ENCODE data around the gene ZFPL1.

The ZFPL1 gene

DNA sequence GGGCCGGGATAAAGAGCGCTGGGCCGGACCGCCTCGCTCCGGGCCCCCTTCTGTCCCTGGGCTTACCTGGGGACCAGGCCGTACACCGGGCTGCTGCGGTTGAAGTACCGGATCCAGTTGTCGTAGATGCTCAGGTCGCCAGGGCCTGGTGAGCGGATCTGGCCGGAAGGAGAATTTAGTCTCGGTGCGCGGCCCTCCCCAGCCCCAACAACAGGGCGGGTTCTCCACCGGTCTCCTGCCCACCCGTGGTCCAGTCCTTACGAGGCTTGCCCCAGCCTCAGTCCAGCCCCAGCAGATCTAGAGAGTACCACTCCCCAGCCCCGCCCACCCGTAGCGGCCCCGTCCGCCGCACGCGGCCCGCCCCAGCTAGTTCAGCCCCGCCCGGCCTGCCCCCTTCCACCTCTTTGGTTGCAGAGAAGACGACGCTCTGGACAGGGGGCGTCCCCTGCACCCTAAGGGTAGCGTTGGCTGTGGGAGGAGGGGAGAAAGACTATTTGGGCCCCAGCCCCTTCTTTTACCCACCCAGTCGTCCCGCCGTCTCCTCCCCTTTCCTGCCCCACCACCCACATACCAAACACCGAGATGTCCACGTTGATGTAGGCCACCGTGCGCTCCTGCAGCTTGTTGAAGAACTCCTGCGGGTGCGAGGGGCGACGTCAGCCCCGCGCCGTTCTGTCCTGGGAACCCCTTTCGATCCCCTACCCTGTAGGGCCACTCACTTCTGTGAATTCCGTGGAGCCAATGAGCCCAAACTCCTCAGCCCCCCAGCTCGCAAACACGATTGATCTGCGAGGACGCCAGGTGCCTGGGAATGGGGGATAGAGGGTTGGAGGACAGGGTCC lies 36.2 kb upstream of the ZFPL1 start:
- ATAC-seq = no peak

DNA sequence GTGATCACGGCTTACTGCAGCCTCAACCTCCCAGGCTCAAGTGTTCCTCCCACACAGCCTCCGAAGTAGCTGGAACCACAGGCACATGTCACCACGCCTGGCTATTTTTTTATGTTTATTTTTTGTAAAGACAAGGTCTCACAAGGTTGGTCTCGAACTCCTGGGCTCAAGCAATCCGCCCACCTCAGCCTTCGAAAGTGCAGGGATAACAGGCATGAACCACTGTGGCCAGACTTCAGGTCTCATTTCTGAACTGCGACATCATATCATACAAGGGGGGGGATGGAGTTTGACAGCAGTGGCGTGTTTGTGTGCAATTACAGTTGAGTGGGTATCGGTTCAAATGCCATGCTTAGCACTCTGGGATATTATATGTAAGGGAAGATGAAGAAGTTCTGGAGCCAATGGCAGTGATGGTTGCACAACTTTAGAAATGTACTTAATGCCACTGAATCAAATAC lies 32.6 kb upstream of the ZFPL1 start:
- no peak for TF ChIP-seq TCF4 (CRISPR knock-in tag; IDR thresholded peaks at IDR 0.05; ENCODE audit: borderline replicate concordance)
- TF ChIP-seq TOX (CRISPR knock-in tag; IDR thresholded peaks at IDR 0.05; ENCODE audit: borderline replicate concordance) = no peak
- TF ChIP-seq, protein P1, sequence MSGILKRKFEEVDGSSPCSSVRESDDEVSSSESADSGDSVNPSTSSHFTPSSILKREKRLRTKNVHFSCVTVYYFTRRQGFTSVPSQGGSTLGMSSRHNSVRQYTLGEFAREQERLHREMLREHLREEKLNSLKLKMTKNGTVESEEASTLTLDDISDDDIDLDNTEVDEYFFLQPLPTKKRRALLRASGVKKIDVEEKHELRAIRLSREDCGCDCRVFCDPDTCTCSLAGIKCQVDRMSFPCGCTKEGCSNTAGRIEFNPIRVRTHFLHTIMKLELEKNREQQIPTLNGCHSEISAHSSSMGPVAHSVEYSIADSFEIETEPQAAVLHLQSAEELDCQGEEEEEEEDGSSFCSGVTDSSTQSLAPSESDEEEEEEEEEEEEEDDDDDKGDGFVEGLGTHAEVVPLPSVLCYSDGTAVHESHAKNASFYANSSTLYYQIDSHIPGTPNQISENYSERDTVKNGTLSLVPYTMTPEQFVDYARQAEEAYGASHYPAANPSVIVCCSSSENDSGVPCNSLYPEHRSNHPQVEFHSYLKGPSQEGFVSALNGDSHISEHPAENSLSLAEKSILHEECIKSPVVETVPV (CRISPR knock-in tag; IDR thresholded peaks at IDR 0.05) = no peak
- ATAC-seq = no peak

More for the DNA sequence above, 36.2 kb upstream of the ZFPL1 start:
- TF ChIP-seq ZNF70 (CRISPR knock-in tag; IDR thresholded peaks at IDR 0.05) (no peak), CSDC2 (CRISPR knock-in tag; IDR thresholded peaks at IDR 0.05) (no peak), SNAI2 (CRISPR knock-in tag; IDR thresholded peaks at IDR 0.05) (no peak), ESRRG (CRISPR knock-in tag; IDR thresholded peaks at IDR 0.05) (no peak), ISL1 (CRISPR knock-in tag; IDR thresholded peaks at IDR 0.05) (no peak), ARNTL (CRISPR knock-in tag; IDR thresholded peaks at IDR 0.05; ENCODE audit: borderline replicate concordance, low read depth) (no peak), ZC3H10 (CRISPR knock-in tag; IDR thresholded peaks at IDR 0.05) (no peak), TCF4 (CRISPR knock-in tag; IDR thresholded peaks at IDR 0.05; ENCODE audit: borderline replicate concordance) (no peak), PPARA (CRISPR knock-in tag; IDR thresholded peaks at IDR 0.05; ENCODE audit: borderline replicate concordance) (no peak), ZNF8 (CRISPR knock-in tag; IDR thresholded peaks at IDR 0.05) (no peak)
- TF ChIP-seq, protein P2, sequence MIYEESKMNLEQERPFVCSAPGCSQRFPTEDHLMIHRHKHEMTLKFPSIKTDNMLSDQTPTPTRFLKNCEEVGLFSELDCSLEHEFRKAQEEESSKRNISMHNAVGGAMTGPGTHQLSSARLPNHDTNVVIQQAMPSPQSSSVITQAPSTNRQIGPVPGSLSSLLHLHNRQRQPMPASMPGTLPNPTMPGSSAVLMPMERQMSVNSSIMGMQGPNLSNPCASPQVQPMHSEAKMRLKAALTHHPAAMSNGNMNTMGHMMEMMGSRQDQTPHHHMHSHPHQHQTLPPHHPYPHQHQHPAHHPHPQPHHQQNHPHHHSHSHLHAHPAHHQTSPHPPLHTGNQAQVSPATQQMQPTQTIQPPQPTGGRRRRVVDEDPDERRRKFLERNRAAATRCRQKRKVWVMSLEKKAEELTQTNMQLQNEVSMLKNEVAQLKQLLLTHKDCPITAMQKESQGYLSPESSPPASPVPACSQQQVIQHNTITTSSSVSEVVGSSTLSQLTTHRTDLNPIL (CRISPR knock-in tag; IDR thresholded peaks at IDR 0.05; ENCODE audit: low read depth) = no peak
- TF ChIP-seq, protein P3, sequence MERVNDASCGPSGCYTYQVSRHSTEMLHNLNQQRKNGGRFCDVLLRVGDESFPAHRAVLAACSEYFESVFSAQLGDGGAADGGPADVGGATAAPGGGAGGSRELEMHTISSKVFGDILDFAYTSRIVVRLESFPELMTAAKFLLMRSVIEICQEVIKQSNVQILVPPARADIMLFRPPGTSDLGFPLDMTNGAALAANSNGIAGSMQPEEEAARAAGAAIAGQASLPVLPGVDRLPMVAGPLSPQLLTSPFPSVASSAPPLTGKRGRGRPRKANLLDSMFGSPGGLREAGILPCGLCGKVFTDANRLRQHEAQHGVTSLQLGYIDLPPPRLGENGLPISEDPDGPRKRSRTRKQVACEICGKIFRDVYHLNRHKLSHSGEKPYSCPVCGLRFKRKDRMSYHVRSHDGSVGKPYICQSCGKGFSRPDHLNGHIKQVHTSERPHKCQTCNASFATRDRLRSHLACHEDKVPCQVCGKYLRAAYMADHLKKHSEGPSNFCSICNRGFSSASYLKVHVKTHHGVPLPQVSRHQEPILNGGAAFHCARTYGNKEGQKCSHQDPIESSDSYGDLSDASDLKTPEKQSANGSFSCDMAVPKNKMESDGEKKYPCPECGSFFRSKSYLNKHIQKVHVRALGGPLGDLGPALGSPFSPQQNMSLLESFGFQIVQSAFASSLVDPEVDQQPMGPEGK (CRISPR knock-in tag; IDR thresholded peaks at IDR 0.05; ENCODE audit: borderline replicate concordance) = no peak
- TF ChIP-seq, protein P1 (CRISPR knock-in tag; IDR thresholded peaks at IDR 0.05) = no peak

DNA sequence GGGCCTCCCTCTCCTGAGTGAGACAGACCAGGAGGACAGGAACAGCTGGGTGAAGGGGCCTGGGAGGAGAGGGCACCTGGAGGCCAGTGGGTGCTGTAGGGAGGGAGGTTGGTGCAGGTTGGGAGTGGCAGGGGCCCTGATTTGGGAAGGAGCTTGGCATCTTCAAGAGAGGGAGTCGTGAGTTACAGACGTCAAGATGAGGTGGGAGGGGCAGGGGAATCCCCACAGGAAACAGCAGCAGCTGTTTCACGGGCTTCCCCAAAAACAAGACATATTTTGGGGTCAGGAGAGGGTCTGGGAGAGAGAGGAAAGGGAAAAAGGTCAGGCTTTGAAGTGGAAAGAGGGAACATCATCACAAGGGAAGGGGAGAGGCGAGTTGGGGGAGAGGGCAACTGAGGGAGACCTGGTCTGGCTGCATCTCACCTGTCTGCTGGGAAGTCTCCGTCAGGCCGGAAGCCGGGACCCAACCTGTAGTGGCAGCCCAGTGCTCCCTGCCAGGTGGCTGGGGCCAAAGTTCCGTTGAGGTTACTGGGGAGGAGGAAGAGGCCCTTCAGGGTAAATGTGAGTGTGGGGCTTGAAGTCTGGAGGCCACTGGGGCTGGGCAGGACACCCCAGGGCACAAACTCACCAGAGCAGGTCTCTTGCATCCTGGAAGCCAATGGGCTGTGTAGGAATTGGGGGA lies 30.1 kb upstream of the ZFPL1 start:
- ATAC-seq = no peak
- no peak for TF ChIP-seq BACH2 (CRISPR knock-in tag; IDR thresholded peaks at IDR 0.05; ENCODE audit: borderline replicate concordance)
- TF ChIP-seq ZNF8 (CRISPR knock-in tag; IDR thresholded peaks at IDR 0.05) = no peak
- no peak for TF ChIP-seq ZFP30 (CRISPR knock-in tag; IDR thresholded peaks at IDR 0.05)
- no peak for TF ChIP-seq ZNF565 (CRISPR knock-in tag; conservative IDR thresholded peaks at IDR 0.05; ENCODE audit: low read depth)
- TF ChIP-seq, protein P4, sequence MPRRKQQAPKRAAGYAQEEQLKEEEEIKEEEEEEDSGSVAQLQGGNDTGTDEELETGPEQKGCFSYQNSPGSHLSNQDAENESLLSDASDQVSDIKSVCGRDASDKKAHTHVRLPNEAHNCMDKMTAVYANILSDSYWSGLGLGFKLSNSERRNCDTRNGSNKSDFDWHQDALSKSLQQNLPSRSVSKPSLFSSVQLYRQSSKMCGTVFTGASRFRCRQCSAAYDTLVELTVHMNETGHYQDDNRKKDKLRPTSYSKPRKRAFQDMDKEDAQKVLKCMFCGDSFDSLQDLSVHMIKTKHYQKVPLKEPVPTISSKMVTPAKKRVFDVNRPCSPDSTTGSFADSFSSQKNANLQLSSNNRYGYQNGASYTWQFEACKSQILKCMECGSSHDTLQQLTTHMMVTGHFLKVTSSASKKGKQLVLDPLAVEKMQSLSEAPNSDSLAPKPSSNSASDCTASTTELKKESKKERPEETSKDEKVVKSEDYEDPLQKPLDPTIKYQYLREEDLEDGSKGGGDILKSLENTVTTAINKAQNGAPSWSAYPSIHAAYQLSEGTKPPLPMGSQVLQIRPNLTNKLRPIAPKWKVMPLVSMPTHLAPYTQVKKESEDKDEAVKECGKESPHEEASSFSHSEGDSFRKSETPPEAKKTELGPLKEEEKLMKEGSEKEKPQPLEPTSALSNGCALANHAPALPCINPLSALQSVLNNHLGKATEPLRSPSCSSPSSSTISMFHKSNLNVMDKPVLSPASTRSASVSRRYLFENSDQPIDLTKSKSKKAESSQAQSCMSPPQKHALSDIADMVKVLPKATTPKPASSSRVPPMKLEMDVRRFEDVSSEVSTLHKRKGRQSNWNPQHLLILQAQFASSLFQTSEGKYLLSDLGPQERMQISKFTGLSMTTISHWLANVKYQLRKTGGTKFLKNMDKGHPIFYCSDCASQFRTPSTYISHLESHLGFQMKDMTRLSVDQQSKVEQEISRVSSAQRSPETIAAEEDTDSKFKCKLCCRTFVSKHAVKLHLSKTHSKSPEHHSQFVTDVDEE (CRISPR knock-in tag; IDR thresholded peaks at IDR 0.05) = no peak
- TF ChIP-seq, protein P1 (CRISPR knock-in tag; IDR thresholded peaks at IDR 0.05) = no peak
- no peak for TF ChIP-seq ISL1 (CRISPR knock-in tag; IDR thresholded peaks at IDR 0.05)
- TF ChIP-seq PPARA (CRISPR knock-in tag; IDR thresholded peaks at IDR 0.05; ENCODE audit: borderline replicate concordance) = no peak
- no peak for TF ChIP-seq ZC3H10 (CRISPR knock-in tag; IDR thresholded peaks at IDR 0.05)
- TF ChIP-seq, protein P3 (CRISPR knock-in tag; IDR thresholded peaks at IDR 0.05; ENCODE audit: borderline replicate concordance) = no peak
- TF ChIP-seq OSR1 (CRISPR knock-in tag; IDR thresholded peaks at IDR 0.05) = no peak
- TF ChIP-seq ZFP3 (CRISPR knock-in tag; IDR thresholded peaks at IDR 0.05) = no peak
- no peak for TF ChIP-seq GLIS3 (CRISPR knock-in tag; IDR thresholded peaks at IDR 0.05)
- no peak for TF ChIP-seq CSDC2 (CRISPR knock-in tag; IDR thresholded peaks at IDR 0.05)
- no peak for TF ChIP-seq ZNF70 (CRISPR knock-in tag; IDR thresholded peaks at IDR 0.05)
- TF ChIP-seq, protein P2 (CRISPR knock-in tag; IDR thresholded peaks at IDR 0.05; ENCODE audit: low read depth) = no peak
